ENCODE data around the gene CPSF3. TPM values are rescaled to one million over a fixed set of nuclear protein-coding genes. Genes with fewer than 3 reads are reported as not detected.

CPSF3 gene
- total and polyA plus RNA-seq, 4 donors, result 34.9 to 39.2 (median 35.1) TPM

GRCh38 chr2:9416267-9416961, 7.0 kb upstream of the CPSF3 start:
- Histone ChIP-seq H3K9me3 (ENCODE audit: control insufficient read depth, insufficient read depth, low read length) (no peaks in the 10 kb centered on the region), H3K27ac (ENCODE audit: low read depth, low read length) (no peak overlapping the region), H3K4me3 (ENCODE audit: low read depth, low read length) (no peak overlapping the region), H3K27me3 (ENCODE audit: control insufficient read depth, insufficient read depth, low read length) (no peaks in the 10 kb centered on the region), H3K36me3 (ENCODE audit: control insufficient read depth, insufficient read depth, low read length) (peaks cover 20% of the 10 kb centered on the region), H3K4me1 (ENCODE audit: control insufficient read depth, insufficient read depth, low read length) (peaks cover 5% of the 10 kb centered on the region)
- 98% methylated on average over 9 of the region's 9 CpGs for WGBS (ENCODE audit: insufficient coverage)
- DNase-seq (ENCODE audit: low read depth in 4 of 6, low spot score in 6 of 6), result no peak

- H3K4me1 ChIP-seq (ENCODE audit: control insufficient read depth, insufficient read depth, low read length), result peaks cover 10% of the 10 kb centered on the region
- peaks cover 14% of the 10 kb centered on the region for H3K36me3 ChIP-seq (ENCODE audit: control insufficient read depth, insufficient read depth, low read length)
- H3K4me3 ChIP-seq (ENCODE audit: low read depth, low read length), result no peak overlapping the region
- no peak for DNase-seq (ENCODE audit: low read depth in 4 of 6, low spot score in 6 of 6)
- no peaks in the 10 kb centered on the region for H3K9me3 ChIP-seq (ENCODE audit: control insufficient read depth, insufficient read depth, low read length)
- H3K27ac ChIP-seq (ENCODE audit: low read depth, low read length), result no peak overlapping the region
- WGBS (ENCODE audit: insufficient coverage), result 95% methylated on average over 7 of the region's 7 CpGs
- no peaks in the 10 kb centered on the region for H3K27me3 ChIP-seq (ENCODE audit: control insufficient read depth, insufficient read depth, low read length)
These were observed 6.5 kb upstream of the CPSF3 start for GRCh38 chr2:9416962-9417316.

GRCh38 chr2:9417725-9418124, 5.7 kb upstream of the CPSF3 start:
- H3K27me3 ChIP-seq (ENCODE audit: control insufficient read depth, insufficient read depth, low read length), result no peaks in the 10 kb centered on the region
- no peak for DNase-seq (ENCODE audit: low read depth in 4 of 6, low spot score in 6 of 6)
- H3K36me3 ChIP-seq (ENCODE audit: control insufficient read depth, insufficient read depth, low read length), result peaks cover 12% of the 10 kb centered on the region
- no peak overlapping the region for H3K4me3 ChIP-seq (ENCODE audit: low read depth, low read length)
- H3K4me1 ChIP-seq (ENCODE audit: control insufficient read depth, insufficient read depth, low read length), result peaks cover 18% of the 10 kb centered on the region
- no peak overlapping the region for H3K27ac ChIP-seq (ENCODE audit: low read depth, low read length)
- WGBS (ENCODE audit: insufficient coverage), result 100% methylated on average over 1 of the region's 3 CpGs
- H3K9me3 ChIP-seq (ENCODE audit: control insufficient read depth, insufficient read depth, low read length), result no peaks in the 10 kb centered on the region

DNA sequence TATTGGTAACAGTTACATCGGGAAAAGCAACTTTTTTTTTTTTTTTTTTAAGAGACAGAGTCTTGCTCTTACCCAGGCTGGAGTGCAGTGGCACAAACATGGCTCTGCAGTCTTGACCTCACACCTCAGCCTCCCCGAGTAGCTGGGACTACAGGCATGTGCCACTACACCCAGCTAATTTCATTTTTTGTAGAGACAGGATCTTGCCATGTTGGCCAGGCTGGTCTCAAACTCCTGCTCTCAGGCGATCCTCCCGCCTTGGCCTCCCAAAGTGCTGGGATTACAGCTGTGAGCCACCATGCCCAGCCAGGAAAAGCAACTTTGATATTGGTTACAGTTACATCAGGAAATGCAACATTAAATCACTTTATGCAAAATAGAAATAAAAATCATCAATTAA, 4.7 kb upstream of the CPSF3 start:
- Histone ChIP-seq H3K27me3 (ENCODE audit: control insufficient read depth, insufficient read depth, low read length) (no peaks in the 10 kb centered on the region), H3K36me3 (ENCODE audit: control insufficient read depth, insufficient read depth, low read length) (peaks cover 12% of the 10 kb centered on the region), H3K9me3 (ENCODE audit: control insufficient read depth, insufficient read depth, low read length) (no peaks in the 10 kb centered on the region), H3K4me1 (ENCODE audit: control insufficient read depth, insufficient read depth, low read length) (peaks cover 19% of the 10 kb centered on the region), H3K4me3 (ENCODE audit: low read depth, low read length) (no peak overlapping the region), H3K27ac (ENCODE audit: low read depth, low read length) (no peak overlapping the region)
- WGBS (ENCODE audit: insufficient coverage), result 87% methylated on average over 2 of the region's 4 CpGs
- no peak for DNase-seq (ENCODE audit: low read depth in 4 of 6, low spot score in 6 of 6)

DNA sequence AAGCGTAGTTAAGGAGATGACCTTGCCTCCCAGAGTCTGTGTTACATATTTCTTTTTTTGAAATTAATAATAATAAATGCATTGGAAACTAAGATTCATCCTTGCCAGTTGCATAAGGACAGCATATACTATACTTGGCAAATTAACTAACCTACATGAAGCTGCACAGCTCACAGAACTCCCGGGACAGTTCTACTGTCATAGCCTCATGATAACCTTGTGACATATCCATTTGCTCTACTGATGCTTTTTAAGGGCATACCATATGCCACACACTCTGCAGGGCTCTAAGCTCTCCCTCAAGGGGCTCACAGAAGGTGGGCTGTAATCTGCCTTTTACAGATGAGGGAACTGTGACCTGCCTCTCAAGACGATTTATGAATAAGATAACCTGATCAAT, 3.9 kb upstream of the CPSF3 start:
- Histone ChIP-seq H3K4me3 (ENCODE audit: low read depth, low read length) (no peak overlapping the region), H3K4me1 (ENCODE audit: control insufficient read depth, insufficient read depth, low read length) (peaks cover 24% of the 10 kb centered on the region), H3K36me3 (ENCODE audit: control insufficient read depth, insufficient read depth, low read length) (peaks cover 12% of the 10 kb centered on the region), H3K27me3 (ENCODE audit: control insufficient read depth, insufficient read depth, low read length) (no peaks in the 10 kb centered on the region), H3K27ac (ENCODE audit: low read depth, low read length) (no peak overlapping the region), H3K9me3 (ENCODE audit: control insufficient read depth, insufficient read depth, low read length) (no peaks in the 10 kb centered on the region)
- DNase-seq (ENCODE audit: low read depth in 4 of 6, low spot score in 6 of 6), result no peak
- 80% methylated on average over 1 of the region's 3 CpGs for WGBS (ENCODE audit: insufficient coverage)

GRCh38 chr2:9420495-9420894, 3.0 kb upstream of the CPSF3 start:
- 81% methylated on average over 8 of the region's 10 CpGs for WGBS (ENCODE audit: insufficient coverage)
- Histone ChIP-seq H3K27me3 (ENCODE audit: control insufficient read depth, insufficient read depth, low read length) (no peaks in the 10 kb centered on the region), H3K4me3 (ENCODE audit: low read depth, low read length) (no peak overlapping the region), H3K9me3 (ENCODE audit: control insufficient read depth, insufficient read depth, low read length) (no peaks in the 10 kb centered on the region), H3K36me3 (ENCODE audit: control insufficient read depth, insufficient read depth, low read length) (peaks cover 12% of the 10 kb centered on the region), H3K27ac (ENCODE audit: low read depth, low read length) (no peak overlapping the region), H3K4me1 (ENCODE audit: control insufficient read depth, insufficient read depth, low read length) (peaks cover 24% of the 10 kb centered on the region)
- no peak for DNase-seq (ENCODE audit: low read depth in 4 of 6, low spot score in 6 of 6)

GRCh38 chr2:9422321-9423099, 944 bp upstream of the CPSF3 start:
- WGBS (ENCODE audit: insufficient coverage), result 3% methylated on average over 42 of the region's 42 CpGs
- DNase-seq (ENCODE audit: low read depth in 4 of 6, low spot score in 6 of 6), result peak in 3 of 6 donors; percentile 9 to 55 (median 54)
- H3K27ac ChIP-seq (ENCODE audit: low read depth, low read length), result peak overlapping the region; percentile 69
- H3K4me1 ChIP-seq (ENCODE audit: control insufficient read depth, insufficient read depth, low read length), result peaks cover 24% of the 10 kb centered on the region
- H3K9me3 ChIP-seq (ENCODE audit: control insufficient read depth, insufficient read depth, low read length), result no peaks in the 10 kb centered on the region
- H3K36me3 ChIP-seq (ENCODE audit: control insufficient read depth, insufficient read depth, low read length), result no peaks in the 10 kb centered on the region
- H3K27me3 ChIP-seq (ENCODE audit: control insufficient read depth, insufficient read depth, low read length), result no peaks in the 10 kb centered on the region
- peak overlapping the region; percentile 87 for H3K4me3 ChIP-seq (ENCODE audit: low read depth, low read length)

DNA sequence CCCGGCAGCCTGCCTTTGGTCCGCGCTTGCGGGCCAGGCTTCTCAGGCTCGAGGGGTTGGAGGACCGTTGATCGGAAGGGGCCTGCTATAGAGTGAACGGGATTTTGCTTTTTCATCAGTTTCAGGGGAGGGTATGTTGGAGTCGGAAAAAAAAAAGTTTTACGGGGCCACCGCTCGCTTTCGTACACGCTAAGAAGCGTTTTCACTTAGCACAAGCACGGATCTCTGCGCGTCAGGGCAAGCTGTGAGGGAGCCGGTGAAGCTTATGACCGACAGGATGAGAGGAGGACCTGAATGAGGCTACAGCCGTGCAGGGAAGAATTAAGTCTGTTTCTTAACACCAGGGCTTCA, 443 bp downstream of the CPSF3 start:
- no peak for DNase-seq (ENCODE audit: low read depth in 4 of 6, low spot score in 6 of 6)
- Histone ChIP-seq H3K27me3 (ENCODE audit: control insufficient read depth, insufficient read depth, low read length) (no peaks in the 10 kb centered on the region), H3K36me3 (ENCODE audit: control insufficient read depth, insufficient read depth, low read length) (peaks cover under 1% of the 10 kb centered on the region), H3K9me3 (ENCODE audit: control insufficient read depth, insufficient read depth, low read length) (no peaks in the 10 kb centered on the region), H3K27ac (ENCODE audit: low read depth, low read length) (peak overlapping the region; percentile 85), H3K4me1 (ENCODE audit: control insufficient read depth, insufficient read depth, low read length) (peaks cover 24% of the 10 kb centered on the region), H3K4me3 (ENCODE audit: low read depth, low read length) (peak overlapping the region; percentile 87)
- WGBS (ENCODE audit: insufficient coverage), result under 1% methylated on average over 21 of the region's 21 CpGs

GRCh38 chr2:9424447-9425164, 1.2 kb downstream of the CPSF3 start:
- Histone ChIP-seq H3K9me3 (ENCODE audit: control insufficient read depth, insufficient read depth, low read length) (no peaks in the 10 kb centered on the region), H3K27me3 (ENCODE audit: control insufficient read depth, insufficient read depth, low read length) (no peaks in the 10 kb centered on the region), H3K27ac (ENCODE audit: low read depth, low read length) (no peak overlapping the region), H3K4me1 (ENCODE audit: control insufficient read depth, insufficient read depth, low read length) (peaks cover 24% of the 10 kb centered on the region), H3K36me3 (ENCODE audit: control insufficient read depth, insufficient read depth, low read length) (peaks cover 3% of the 10 kb centered on the region), H3K4me3 (ENCODE audit: low read depth, low read length) (peak overlapping the region; percentile 87)
- WGBS (ENCODE audit: insufficient coverage), result 77% methylated on average over 7 of the region's 11 CpGs
- no peak for DNase-seq (ENCODE audit: low read depth in 4 of 6, low spot score in 6 of 6)

Data from spinal cord (tissue), 10 donors.